OCI-LY3 (cell line): ENCODE measurements around the gene MARCHF4.

ENCODE experiments used
- EZH2phosphoT487 ChIP-seq: fragments of 200-600 bp; shearing (Covaris generic); IDR thresholded peaks from 2 replicates; pipeline ENCODE4 v1.6.1; 2018; ENCODE audit warnings: antibody characterized with exemption, mixed run types, low read depth
- TF ChIP-seq, protein P1 (sequence below): fragments of 200-600, 300-600 bp; sonication (generic); IDR thresholded peaks from 2 replicates; pipeline ENCODE4 v1.5.1; 2014; ENCODE audit warnings: antibody characterized with exemption, low read length, low read depth

DNA sequence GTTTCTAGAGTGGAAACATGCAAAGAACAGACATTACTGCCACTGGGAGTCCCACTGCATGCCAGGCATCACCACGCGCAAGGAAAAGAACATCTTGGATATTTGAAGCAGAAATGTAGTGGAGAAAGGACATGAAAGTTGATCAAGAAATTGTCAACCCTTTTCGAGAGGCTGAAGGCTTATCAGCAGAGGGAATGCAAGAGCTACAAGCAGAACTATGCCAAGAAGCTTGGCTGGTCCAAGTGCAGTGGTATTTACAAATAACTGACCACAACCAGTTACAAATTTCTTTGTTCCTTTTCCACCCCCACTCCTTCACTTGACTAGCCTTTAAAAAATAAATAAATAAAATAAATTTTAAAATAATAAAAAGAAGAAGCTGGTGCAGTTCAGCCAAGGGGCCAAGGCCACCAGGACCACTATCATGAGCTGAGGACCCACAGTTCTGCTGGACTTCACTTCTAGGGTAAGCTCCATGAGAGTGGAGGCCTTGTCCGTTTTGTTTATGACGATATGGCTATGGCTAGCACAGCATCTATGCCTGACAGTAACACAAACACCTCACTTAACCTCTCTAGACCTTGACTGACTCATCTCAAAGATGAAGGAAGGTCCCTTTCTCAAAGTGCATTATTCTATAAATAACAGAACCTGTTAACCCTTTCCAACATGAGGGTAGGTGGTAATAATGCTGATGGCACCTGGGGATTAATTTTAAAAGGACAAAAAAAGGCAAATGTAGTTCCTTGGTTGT is 20.9 kb downstream of the MARCHF4 start:
- TF ChIP-seq, protein P1, sequence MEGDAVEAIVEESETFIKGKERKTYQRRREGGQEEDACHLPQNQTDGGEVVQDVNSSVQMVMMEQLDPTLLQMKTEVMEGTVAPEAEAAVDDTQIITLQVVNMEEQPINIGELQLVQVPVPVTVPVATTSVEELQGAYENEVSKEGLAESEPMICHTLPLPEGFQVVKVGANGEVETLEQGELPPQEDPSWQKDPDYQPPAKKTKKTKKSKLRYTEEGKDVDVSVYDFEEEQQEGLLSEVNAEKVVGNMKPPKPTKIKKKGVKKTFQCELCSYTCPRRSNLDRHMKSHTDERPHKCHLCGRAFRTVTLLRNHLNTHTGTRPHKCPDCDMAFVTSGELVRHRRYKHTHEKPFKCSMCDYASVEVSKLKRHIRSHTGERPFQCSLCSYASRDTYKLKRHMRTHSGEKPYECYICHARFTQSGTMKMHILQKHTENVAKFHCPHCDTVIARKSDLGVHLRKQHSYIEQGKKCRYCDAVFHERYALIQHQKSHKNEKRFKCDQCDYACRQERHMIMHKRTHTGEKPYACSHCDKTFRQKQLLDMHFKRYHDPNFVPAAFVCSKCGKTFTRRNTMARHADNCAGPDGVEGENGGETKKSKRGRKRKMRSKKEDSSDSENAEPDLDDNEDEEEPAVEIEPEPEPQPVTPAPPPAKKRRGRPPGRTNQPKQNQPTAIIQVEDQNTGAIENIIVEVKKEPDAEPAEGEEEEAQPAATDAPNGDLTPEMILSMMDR: no peak
- TF ChIP-seq EZH2phosphoT487: no peak
